ENCODE measurements around the gene RAB4A. TPM values are rescaled to one million over a fixed set of nuclear protein-coding genes. Genes with fewer than 3 reads are reported as not detected.

RAB4A gene
- total RNA-seq, 3 donors from 2014 or later (not counting 1 experiment from before 2014, with no cell fraction given) = 31.2 to 47.1 (median 31.6) TPM

GRCh38 chr1:229224308-229224707 is 46.6 kb upstream of the RAB4A start:
- H3K4me3 ChIP-seq (ENCODE audit: low read length) = no peak overlapping the region
- no peaks in the 10 kb centered on the region for H3K36me3 ChIP-seq (ENCODE audit: control insufficient read depth, insufficient read depth, low read length)
- H3K4me1 ChIP-seq (ENCODE audit: control insufficient read depth, insufficient read depth, low read length) = peaks cover 10% of the 10 kb centered on the region
- Mint-ChIP-seq H3K27me3 (ENCODE audit: low read depth in 2 of 2) (peaks cover 3 to 12% of the 10 kb centered on the region in 2 donors), H3K36me3 (no peaks in the 10 kb centered on the region), H3K4me1 (peaks cover 6 to 7% of the 10 kb centered on the region in 2 donors), H3K9me3 (no peaks in the 10 kb centered on the region), H3K27ac (no peak overlapping the region), H3K4me3 (no peak overlapping the region)
- DNase-seq = no peak
- H3K27me3 ChIP-seq (ENCODE audit: control insufficient read depth, insufficient read depth, low read length) = peaks cover 5% of the 10 kb centered on the region
- H3K9me3 ChIP-seq (ENCODE audit: control insufficient read depth, insufficient read depth, low read length) = no peaks in the 10 kb centered on the region
- 100% methylated on average over 1 of the region's 2 CpGs for WGBS (ENCODE audit: insufficient coverage)
- ATAC-seq = no peak
- intact Hi-C loops (cut with micrococcal nuclease) = no loop called here
- TF ChIP-seq CTCF (IDR thresholded peaks at IDR 0.05) = no peak
- no peak overlapping the region for H3K27ac ChIP-seq (ENCODE audit: low read length)

GRCh38 chr1:229225331-229225782 is 45.6 kb upstream of the RAB4A start:
- no peaks in the 10 kb centered on the region for H3K9me3 Mint-ChIP-seq
- WGBS (ENCODE audit: insufficient coverage) = 92% methylated on average over 7 of the region's 7 CpGs
- Histone ChIP-seq H3K4me1 (ENCODE audit: control insufficient read depth, insufficient read depth, low read length) (peaks cover 10% of the 10 kb centered on the region), H3K27ac (ENCODE audit: low read length) (no peak overlapping the region), H3K36me3 (ENCODE audit: control insufficient read depth, insufficient read depth, low read length) (no peaks in the 10 kb centered on the region), H3K4me3 (ENCODE audit: low read length) (no peak overlapping the region), H3K27me3 (ENCODE audit: control insufficient read depth, insufficient read depth, low read length) (peaks cover 7% of the 10 kb centered on the region), H3K9me3 (ENCODE audit: control insufficient read depth, insufficient read depth, low read length) (no peaks in the 10 kb centered on the region)
- DNase-seq (no peak), ATAC-seq (no peak)
- TF ChIP-seq CTCF (IDR thresholded peaks at IDR 0.05) = no peak
- peaks cover 7 to 10% of the 10 kb centered on the region in 2 donors for H3K4me1 Mint-ChIP-seq
- intact Hi-C loops (cut with micrococcal nuclease) = no loop called here
- no peak overlapping the region for H3K4me3 Mint-ChIP-seq
- peaks cover 10 to 22% of the 10 kb centered on the region in 2 donors for H3K27me3 Mint-ChIP-seq (ENCODE audit: low read depth in 2 of 2)
- H3K36me3 Mint-ChIP-seq = no peaks in the 10 kb centered on the region
- H3K27ac Mint-ChIP-seq = no peak overlapping the region

DNA sequence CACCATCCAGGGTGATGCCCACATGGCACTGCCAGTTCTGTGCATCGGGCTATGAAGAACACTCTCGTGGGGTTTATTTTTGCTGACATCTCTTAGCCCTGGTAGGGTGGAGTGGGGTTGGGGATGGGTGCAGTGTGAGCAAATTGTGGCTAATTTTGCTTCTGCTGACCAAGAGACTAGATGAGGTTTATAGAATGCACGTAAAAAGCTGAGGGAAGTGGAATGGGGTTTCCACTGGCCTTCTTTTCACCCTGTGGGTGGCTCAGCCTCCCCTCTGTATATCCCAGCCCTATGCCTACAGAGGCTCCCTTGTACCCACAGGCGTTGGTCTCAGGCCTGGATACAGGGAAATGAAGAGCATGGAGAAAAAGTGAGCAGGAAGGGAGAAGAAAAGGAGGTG is 44.1 kb upstream of the RAB4A start:
- 72% methylated on average over 4 of the region's 4 CpGs for WGBS (ENCODE audit: insufficient coverage)
- TF ChIP-seq CTCF (IDR thresholded peaks at IDR 0.05) = no peak
- peaks cover 19 to 34% of the 10 kb centered on the region in 2 donors for H3K27me3 Mint-ChIP-seq (ENCODE audit: low read depth in 2 of 2)
- no peak overlapping the region for H3K4me3 Mint-ChIP-seq
- peaks cover 7 to 10% of the 10 kb centered on the region in 2 donors for H3K4me1 Mint-ChIP-seq
- Histone ChIP-seq H3K4me3 (ENCODE audit: low read length) (no peak overlapping the region), H3K36me3 (ENCODE audit: control insufficient read depth, insufficient read depth, low read length) (no peaks in the 10 kb centered on the region), H3K27me3 (ENCODE audit: control insufficient read depth, insufficient read depth, low read length) (peaks cover 8% of the 10 kb centered on the region), H3K4me1 (ENCODE audit: control insufficient read depth, insufficient read depth, low read length) (peaks cover 8% of the 10 kb centered on the region), H3K27ac (ENCODE audit: low read length) (no peak overlapping the region), H3K9me3 (ENCODE audit: control insufficient read depth, insufficient read depth, low read length) (no peaks in the 10 kb centered on the region)
- no peak overlapping the region for H3K27ac Mint-ChIP-seq
- no peak for ATAC-seq
- no peaks in the 10 kb centered on the region for H3K36me3 Mint-ChIP-seq
- no peak for DNase-seq
- no peaks in the 10 kb centered on the region for H3K9me3 Mint-ChIP-seq
- intact Hi-C loops (cut with micrococcal nuclease) = loop anchor here (1.0 kb wide), 3 partner anchors 491 to 562 kb away; partner anchors contain the start of gene RHOU
